ENCODE results near the gene ZNF573. TPM values are rescaled to one million over a fixed set of nuclear protein-coding genes. Genes with fewer than 3 reads are reported as not detected.

ZNF573 gene
- polyA plus RNA-seq, 3 donors from 2014 or later = 2.8 to 9.6 (median 8.5) TPM

Other genes with a start within 250 kb of the ZNF573 start
- gene ZNF571, start 184.8 kb downstream of the ZNF573 start, polyA plus RNA-seq = 1 to 10 TPM; 4.1 to 6.2 (median 4.5) TPM
- 1 to 10 TPM; 2.4 to 5.8 (median 2.7) TPM for gene ZNF540, start 184.7 kb downstream of the ZNF573 start, polyA plus RNA-seq
- gene ZFP30, start 124.1 kb downstream of the ZNF573 start, polyA plus RNA-seq = 1 to 10 TPM in 2 of 3 donors, under 1 TPM in 1; 0.95 to 3.7 (median 1.6) TPM
- gene ZNF607, start 59.8 kb downstream of the ZNF573 start, polyA plus RNA-seq = 1 to 10 TPM; 1.5 to 6.7 (median 5.9) TPM
- gene WDR87, start 127.0 kb upstream of the ZNF573 start, polyA plus RNA-seq = not detected
- gene SIPA1L3, start 127.6 kb upstream of the ZNF573 start, polyA plus RNA-seq = 1 to 10 TPM in 2 of 3 donors, under 1 TPM in 1; 0.29 to 4.1 (median 3.2) TPM

Measured in immature natural killer cell (primary cell).